Measurements from ENCODE around the gene SCN10A. TPM values are rescaled to one million over a fixed set of nuclear protein-coding genes. Genes with fewer than 3 reads are reported as not detected.

The SCN10A gene
- total RNA-seq, 4 donors from 2014 or later = not detected

GRCh38 chr3:38746641-38747040, 69.4 kb downstream of the SCN10A start:
- Histone ChIP-seq H3K27me3 (peaks cover 8% of the 10 kb centered on the region), H3K9me3 (no peaks in the 10 kb centered on the region), H3K36me3 (no peaks in the 10 kb centered on the region), H3K27ac (no peak overlapping the region), H3K4me1 (no peaks in the 10 kb centered on the region), H3K4me3 (no peak overlapping the region)
- TF ChIP-seq EP300 (IDR thresholded peaks at IDR 0.05) (no peak), POLR2A (IDR thresholded peaks at IDR 0.05) (no peak), POLR2AphosphoS5 (IDR thresholded peaks at IDR 0.05) (no peak)
- TF ChIP-seq, protein P1, sequence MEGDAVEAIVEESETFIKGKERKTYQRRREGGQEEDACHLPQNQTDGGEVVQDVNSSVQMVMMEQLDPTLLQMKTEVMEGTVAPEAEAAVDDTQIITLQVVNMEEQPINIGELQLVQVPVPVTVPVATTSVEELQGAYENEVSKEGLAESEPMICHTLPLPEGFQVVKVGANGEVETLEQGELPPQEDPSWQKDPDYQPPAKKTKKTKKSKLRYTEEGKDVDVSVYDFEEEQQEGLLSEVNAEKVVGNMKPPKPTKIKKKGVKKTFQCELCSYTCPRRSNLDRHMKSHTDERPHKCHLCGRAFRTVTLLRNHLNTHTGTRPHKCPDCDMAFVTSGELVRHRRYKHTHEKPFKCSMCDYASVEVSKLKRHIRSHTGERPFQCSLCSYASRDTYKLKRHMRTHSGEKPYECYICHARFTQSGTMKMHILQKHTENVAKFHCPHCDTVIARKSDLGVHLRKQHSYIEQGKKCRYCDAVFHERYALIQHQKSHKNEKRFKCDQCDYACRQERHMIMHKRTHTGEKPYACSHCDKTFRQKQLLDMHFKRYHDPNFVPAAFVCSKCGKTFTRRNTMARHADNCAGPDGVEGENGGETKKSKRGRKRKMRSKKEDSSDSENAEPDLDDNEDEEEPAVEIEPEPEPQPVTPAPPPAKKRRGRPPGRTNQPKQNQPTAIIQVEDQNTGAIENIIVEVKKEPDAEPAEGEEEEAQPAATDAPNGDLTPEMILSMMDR (IDR thresholded peaks at IDR 0.05) = no peak
- WGBS = 71% methylated on average over 1 of the region's 1 CpG
- no peak for DNase-seq (ENCODE audit: low spot score in 2 of 2)

- H3K27me3 ChIP-seq = peaks cover 10% of the 10 kb centered on the region
- H3K4me3 ChIP-seq = no peak overlapping the region
- H3K9me3 ChIP-seq = no peaks in the 10 kb centered on the region
- no peaks in the 10 kb centered on the region for H3K4me1 ChIP-seq
- TF ChIP-seq EP300 (IDR thresholded peaks at IDR 0.05) (no peak), POLR2A (IDR thresholded peaks at IDR 0.05) (no peak), POLR2AphosphoS5 (IDR thresholded peaks at IDR 0.05) (no peak)
- TF ChIP-seq, protein P1 (IDR thresholded peaks at IDR 0.05) = no peak
- H3K36me3 ChIP-seq = no peaks in the 10 kb centered on the region
- no peak for DNase-seq (ENCODE audit: low spot score in 2 of 2)
- H3K27ac ChIP-seq = no peak overlapping the region
- 75% methylated on average over 7 of the region's 7 CpGs for WGBS
Observed at GRCh38 chr3:38743043-38743442, 73.0 kb downstream of the SCN10A start.

- Histone ChIP-seq H3K4me1 (no peaks in the 10 kb centered on the region), H3K27ac (no peak overlapping the region), H3K9me3 (no peaks in the 10 kb centered on the region), H3K36me3 (no peaks in the 10 kb centered on the region), H3K4me3 (no peak overlapping the region), H3K27me3 (peaks cover 10% of the 10 kb centered on the region)
- DNase-seq (ENCODE audit: low spot score in 2 of 2) = no peak
- TF ChIP-seq, protein P1 (IDR thresholded peaks at IDR 0.05) = no peak
- TF ChIP-seq EP300 (IDR thresholded peaks at IDR 0.05) = no peak
- WGBS = 90% methylated on average over 1 of the region's 1 CpG
Observed at GRCh38 chr3:38742550-38742949, 73.5 kb downstream of the SCN10A start.

GRCh38 chr3:38740537-38740936, 75.5 kb downstream of the SCN10A start:
- no peaks in the 10 kb centered on the region for H3K36me3 ChIP-seq
- DNase-seq (ENCODE audit: low spot score in 2 of 2) = no peak
- no peaks in the 10 kb centered on the region for H3K4me1 ChIP-seq
- H3K4me3 ChIP-seq = no peak overlapping the region
- no peak for TF ChIP-seq EP300 (IDR thresholded peaks at IDR 0.05)
- no peak for TF ChIP-seq POLR2A (IDR thresholded peaks at IDR 0.05)
- no peak for TF ChIP-seq POLR2AphosphoS5 (IDR thresholded peaks at IDR 0.05)
- TF ChIP-seq, protein P1 (IDR thresholded peaks at IDR 0.05) = no peak
- no peak overlapping the region for H3K27ac ChIP-seq
- H3K9me3 ChIP-seq = no peaks in the 10 kb centered on the region
- peaks cover 10% of the 10 kb centered on the region for H3K27me3 ChIP-seq

- H3K27me3 ChIP-seq = peaks cover 10% of the 10 kb centered on the region
- no peaks in the 10 kb centered on the region for H3K9me3 ChIP-seq
- H3K4me1 ChIP-seq = no peaks in the 10 kb centered on the region
- no peak for DNase-seq (ENCODE audit: low spot score in 2 of 2)
- 66% methylated on average over 3 of the region's 3 CpGs for WGBS
- TF ChIP-seq EP300 (IDR thresholded peaks at IDR 0.05) (no peak), POLR2A (IDR thresholded peaks at IDR 0.05) (no peak), POLR2AphosphoS5 (IDR thresholded peaks at IDR 0.05) (no peak)
- TF ChIP-seq, protein P1 (IDR thresholded peaks at IDR 0.05) = no peak
- no peak overlapping the region for H3K4me3 ChIP-seq
- H3K36me3 ChIP-seq = no peaks in the 10 kb centered on the region
- no peak overlapping the region for H3K27ac ChIP-seq
Observed at GRCh38 chr3:38739931-38740330, 76.1 kb downstream of the SCN10A start.

Data from suprapubic skin (tissue), 4 donors.